OCI-LY3 (cell line): ENCODE data around the gene TENT4B.
"Not testable (repeated sequence)": the region's sequence is repeated elsewhere in the genome, so short reads cannot be mapped to it uniquely, and the experiment has no call there.

Experiments
- H2AFZ ChIP-seq: fragments of 200-600, 300-600 bp; shearing (Covaris generic); 2 replicates; pipeline ENCODE4 v1.6.0; 2014; ENCODE audit warnings: antibody characterized with exemption, low read depth, low read length
- H3K27ac ChIP-seq: fragments of 200-600, 300-600 bp; sonication (generic); 2 replicates; pipeline ENCODE4 v1.5.1; 2014; ENCODE audit warnings: mild to moderate bottlenecking, low read length, moderate library complexity, mixed read lengths
- H3K27me3 ChIP-seq: fragments of 200-600, 300-600 bp; sonication (generic); 2 replicates; pipeline ENCODE4 v1.6.1; 2014; ENCODE audit warnings: low read depth, low read length, mixed read lengths
- H3K36me3 ChIP-seq: fragments of 200-600, 300-600 bp; sonication (generic); replicated peaks from 2 replicates; pipeline ENCODE3; 2014; ENCODE audit warnings: low read depth, low read length, mixed read lengths
- H3K4me1 ChIP-seq: fragments of 300-600, 200-600 bp; sonication (generic); 2 replicates; pipeline ENCODE4 v1.6.1; 2014; ENCODE audit warnings: low read length, mixed read lengths
- H3K4me2 ChIP-seq: fragments of 200-600, 300-600 bp; sonication (generic); 2 replicates; pipeline ENCODE4 v1.6.1; 2014; ENCODE audit warnings: low read length, mixed read lengths
- H3K4me3 ChIP-seq: fragments of 300-600, 200-600 bp; sonication (generic); 2 replicates; pipeline ENCODE4 v1.5.1; 2014; ENCODE audit warnings: antibody characterized with exemption, mild to moderate bottlenecking, low read length, moderate library complexity
- H3K79me2 ChIP-seq: fragments of 300-600, 200-600 bp; shearing (Covaris generic); 2 replicates; pipeline ENCODE4 v1.6.1; 2014; ENCODE audit warnings: mild to moderate bottlenecking, low read length, mixed read lengths
- H3K9ac ChIP-seq: fragments of 300-600, 200-600 bp; shearing (Covaris generic); 2 replicates; pipeline ENCODE4 v1.6.0; 2014; ENCODE audit warnings: mild to moderate bottlenecking, low read length, moderate library complexity
- H3K9me3 ChIP-seq: fragments of 200-600, 300-600 bp; shearing (Covaris generic); 2 replicates; pipeline ENCODE4 v1.6.1; 2014; ENCODE audit warnings: low read length, mixed read lengths; ENCODE audit not compliant: insufficient read depth
- H4K20me1 ChIP-seq: fragments of 200-600, 300-600 bp; sonication (generic); 2 replicates; pipeline ENCODE4 v1.6.1; 2016; ENCODE audit warnings: low read length, mixed read lengths; ENCODE audit not compliant: insufficient read depth
- CTCF ChIP-seq: fragments of 200-600, 300-600 bp; sonication (generic); IDR thresholded peaks from 2 replicates; pipeline ENCODE4 v1.5.1; 2014; ENCODE audit warnings: antibody characterized with exemption, low read length, low read depth
- EZH2phosphoT487 ChIP-seq: fragments of 200-600 bp; shearing (Covaris generic); IDR thresholded peaks from 2 replicates; pipeline ENCODE4 v1.6.1; 2018; ENCODE audit warnings: antibody characterized with exemption, mixed run types, low read depth

TENT4B gene

GRCh38 chr16:50126183-50126582 is 26.9 kb upstream of the TENT4B start:
- Histone ChIP-seq H3K9ac (no peak overlapping the region), H3K27me3 (no peaks in the 10 kb centered on the region), H3K27ac (no peak overlapping the region), H4K20me1 (no peaks in the 10 kb centered on the region), H3K4me1 (peaks cover 18% of the 10 kb centered on the region), H3K9me3 (no peaks in the 10 kb centered on the region), H3K4me3 (no peak overlapping the region), H3K36me3 (no peaks in the 10 kb centered on the region), H3K4me2 (no peak overlapping the region), H3K79me2 (no peaks in the 10 kb centered on the region), H2AFZ (no peak overlapping the region)
- TF ChIP-seq EZH2phosphoT487, result no peak
- no peak for TF ChIP-seq CTCF

- H3K27me3 ChIP-seq, H4K20me1 ChIP-seq, H3K36me3 ChIP-seq: not testable (repeated sequence)
Observed at GRCh38 chr16:50132571-50132970, 20.5 kb upstream of the TENT4B start.

DNA sequence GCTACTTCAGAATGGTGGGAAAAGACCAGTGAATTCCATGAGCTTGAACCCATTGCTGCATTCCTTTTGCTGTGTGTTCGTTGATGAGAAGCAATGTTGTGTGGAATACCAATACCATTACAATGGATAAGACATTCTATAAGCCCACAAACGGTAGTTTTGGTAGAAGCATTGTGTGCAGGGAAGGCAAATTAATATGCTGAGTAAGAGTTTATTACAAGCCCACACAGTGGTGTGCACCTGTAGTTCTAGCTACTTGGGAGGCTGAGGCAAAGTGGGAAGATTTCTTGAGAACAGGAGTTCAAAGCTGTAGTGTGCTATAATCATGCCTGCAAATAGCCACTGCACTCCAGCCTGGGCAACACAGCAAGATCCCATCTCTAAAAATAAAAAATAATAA is 19.9 kb upstream of the TENT4B start:
- H4K20me1 ChIP-seq, result no peaks in the 10 kb centered on the region
- TF ChIP-seq EZH2phosphoT487 (no peak), CTCF (no peak)
- H3K79me2 ChIP-seq, result no peaks in the 10 kb centered on the region
- no peaks in the 10 kb centered on the region for H3K36me3 ChIP-seq
- no peaks in the 10 kb centered on the region for H3K9me3 ChIP-seq
- H3K27ac ChIP-seq, result no peak overlapping the region
- no peak overlapping the region for H3K4me2 ChIP-seq
- H3K4me1 ChIP-seq, result no peaks in the 10 kb centered on the region
- no peak overlapping the region for H3K9ac ChIP-seq
- H3K27me3 ChIP-seq, result peaks cover 8% of the 10 kb centered on the region; the same call in 1 of the 2 replicates
- no peak overlapping the region for H3K4me3 ChIP-seq
- H2AFZ ChIP-seq, result no peak overlapping the region

More at GRCh38 chr16:50132571-50132970, 20.5 kb upstream of the TENT4B start:
- H3K9ac ChIP-seq, H3K4me2 ChIP-seq, H3K4me1 ChIP-seq, H3K4me3 ChIP-seq, H3K27ac ChIP-seq, H3K9me3 ChIP-seq, H2AFZ ChIP-seq, H3K79me2 ChIP-seq: not testable (repeated sequence)

GRCh38 chr16:50136399-50136798 is 16.7 kb upstream of the TENT4B start:
- Histone ChIP-seq H2AFZ (no peak overlapping the region), H3K9ac (no peak overlapping the region), H3K4me2 (no peak overlapping the region), H3K27ac (no peak overlapping the region), H4K20me1 (no peaks in the 10 kb centered on the region), H3K36me3 (no peaks in the 10 kb centered on the region), H3K9me3 (no peaks in the 10 kb centered on the region), H3K4me1 (peaks cover 1% of the 10 kb centered on the region; the same call in 1 of the 2 replicates), H3K27me3 (peaks cover 8% of the 10 kb centered on the region; the same call in 1 of the 2 replicates), H3K79me2 (no peaks in the 10 kb centered on the region), H3K4me3 (no peak overlapping the region)
- peak; percentile 35 for TF ChIP-seq CTCF
- no peak for TF ChIP-seq EZH2phosphoT487

DNA sequence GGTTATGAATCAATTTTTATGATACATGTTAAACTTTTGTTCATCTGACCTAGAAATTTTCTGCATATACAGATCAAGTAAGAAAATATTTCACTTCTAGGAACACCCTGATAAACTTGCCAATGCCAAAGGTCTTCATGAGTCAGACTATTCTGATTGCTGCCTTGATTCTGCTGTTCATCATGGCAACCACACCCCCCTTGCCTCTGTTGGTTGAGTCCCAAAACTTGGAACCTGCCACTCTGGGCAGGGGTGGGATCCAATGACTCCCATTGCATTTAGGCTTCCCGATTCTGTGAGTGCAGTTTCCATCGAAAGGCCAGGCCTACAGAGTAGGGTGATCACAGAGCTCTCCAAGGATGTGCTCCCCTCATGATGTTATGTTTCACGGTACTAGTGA is 15.8 kb upstream of the TENT4B start:
- H3K4me2 ChIP-seq, result no peak overlapping the region
- H3K9ac ChIP-seq, result no peak overlapping the region
- no peak for TF ChIP-seq CTCF
- no peak for TF ChIP-seq EZH2phosphoT487
- H3K9me3 ChIP-seq, result no peaks in the 10 kb centered on the region
- H3K27me3 ChIP-seq, result peaks cover 3% of the 10 kb centered on the region; the same call in 1 of the 2 replicates
- no peak overlapping the region for H3K27ac ChIP-seq
- H3K36me3 ChIP-seq, result no peaks in the 10 kb centered on the region
- no peaks in the 10 kb centered on the region for H3K79me2 ChIP-seq
- H3K4me1 ChIP-seq, result peaks cover 5% of the 10 kb centered on the region; the same call in 1 of the 2 replicates
- no peak overlapping the region for H3K4me3 ChIP-seq
- H2AFZ ChIP-seq, result no peak overlapping the region
- H4K20me1 ChIP-seq, result no peaks in the 10 kb centered on the region
